ENCODE results near the gene KLK14. TPM values are rescaled to one million over a fixed set of nuclear protein-coding genes. Genes with fewer than 3 reads are reported as not detected.

The KLK14 gene
- total RNA-seq, 1 experiment from 2014 or later = 0.76 TPM

DNA sequence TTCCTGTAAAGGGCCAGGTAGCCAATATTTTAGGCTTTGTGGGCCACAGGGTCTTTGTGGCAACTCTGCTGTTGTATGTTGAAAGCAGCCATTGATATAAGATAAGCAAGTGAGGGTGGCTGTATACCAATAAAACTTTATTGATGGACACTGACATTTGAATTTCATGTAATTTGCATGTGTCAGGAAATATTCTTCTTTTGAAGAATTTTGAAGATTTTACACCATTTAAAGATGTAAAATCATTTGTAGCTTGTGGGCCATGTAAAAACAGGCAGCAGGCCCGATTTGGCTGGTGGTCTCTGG is 27.9 kb upstream of the KLK14 start (continued):
- no peak for TF ChIP-seq CEBPB (IDR thresholded peaks at IDR 0.05; ENCODE audit: low read depth)

DNA sequence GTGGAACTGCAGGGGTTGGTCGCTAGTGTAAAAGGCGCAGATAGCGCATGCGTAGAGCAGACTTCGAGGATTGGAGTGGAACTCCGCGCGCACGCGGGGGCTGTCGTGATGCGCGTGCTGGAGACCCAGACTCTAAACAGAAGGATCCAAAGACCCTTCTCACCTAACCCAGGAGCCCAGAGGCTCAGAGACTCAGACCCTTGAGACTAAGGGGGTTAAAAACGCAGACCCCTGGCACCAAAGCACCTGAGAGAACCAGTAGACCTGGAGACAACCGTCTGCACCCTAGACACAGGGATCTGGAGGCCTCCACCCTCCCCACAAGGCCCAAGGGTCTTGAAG is 26.1 kb upstream of the KLK14 start:
- no peak overlapping the region for H3K27ac ChIP-seq (ENCODE audit: low read depth, low read length)
- DNase-seq (ENCODE audit: low read depth, low spot score) (no peak), ATAC-seq (peak; percentile 9)
- H3K27me3 ChIP-seq (ENCODE audit: insufficient read depth, low read length) = no peaks in the 10 kb centered on the region; the same call in 1 of the 2 replicates
- peak overlapping the region; percentile 97 for H3K4me2 ChIP-seq (ENCODE audit: low read length)
- H3K79me2 ChIP-seq (ENCODE audit: insufficient read depth, low read length) = peaks cover 34% of the 10 kb centered on the region
- peak overlapping the region; percentile 91 for H2AFZ ChIP-seq (ENCODE audit: low read depth, low read length, poor library complexity, severe bottlenecking)
- ChIA-PET POLR2A (no interaction called here), RAD21 (ENCODE audit: low non-redundant PET in 1 of 2, low total read pairs in 2 of 2, uncharacterized antibody in 2 of 2, unreplicated experiment in 2 of 2) (no interaction called here), CTCF (no interaction called here)
- peaks cover 0 to 6% of the 10 kb centered on the region in 2 experiments; a peak in 2 of 4 replicates for H3K36me3 ChIP-seq (ENCODE audit: control insufficient read depth in 1 of 2, insufficient read depth in 2 of 2, low read length in 2 of 2)
- no TSS peak for BruUV-seq (replicated peaks)
- H3K4me1 ChIP-seq (ENCODE audit: control insufficient read depth in 1 of 2, insufficient read depth in 2 of 2, low read length in 2 of 2) = peaks cover 19 to 37% of the 10 kb centered on the region in 2 experiments
- no peaks in the 10 kb centered on the region for H3K9me2 ChIP-seq (ENCODE audit: insufficient read depth)
- no peaks in the 10 kb centered on the region for H3K9me3 ChIP-seq (ENCODE audit: control insufficient read depth in 1 of 2, insufficient read depth in 1 of 2, low read depth in 1 of 2, low read length in 2 of 2)
- no peak for TF ChIP-seq SRF (IDR thresholded peaks at IDR 0.05; ENCODE audit: low read depth)
- no peak for TF ChIP-seq FOSL1 (IDR thresholded peaks at IDR 0.05; ENCODE audit: low read depth)
- no peak for TF ChIP-seq CBX3 (IDR thresholded peaks at IDR 0.05; ENCODE audit: low read depth)
- peak overlapping the region; percentile 93 to 95 for H3K4me3 ChIP-seq (replicated peaks in 1 of 2; ENCODE audit: low read depth in 1 of 2, low read length in 2 of 2)
- peak overlapping the region; percentile 70 for H3K9ac ChIP-seq (ENCODE audit: low read length)
- intact Hi-C loops (cut with micrococcal nuclease) = no loop called here
- H4K20me1 ChIP-seq (ENCODE audit: insufficient read depth) = no peaks in the 10 kb centered on the region

GRCh38 chr19:51108066-51108804 is 25.5 kb upstream of the KLK14 start, which contains the start of gene CTU1:
CTU1 (minus strand) TSS chr19:51108409; CDS start chr19:51104569, 3,840 bp downstream.
- no TSS peak for BruUV-seq (replicated peaks)

More at GRCh38 chr19:51108066-51108804, 25.5 kb upstream of the KLK14 start, which contains the start of gene CTU1:
- RAD21 ChIA-PET (ENCODE audit: low non-redundant PET in 1 of 2, low total read pairs in 2 of 2, uncharacterized antibody in 2 of 2, unreplicated experiment in 2 of 2) = no interaction called here
- H3K9ac ChIP-seq (ENCODE audit: low read length) = peak within 1 kb of the TSS; percentile 70
- H3K4me1 ChIP-seq (ENCODE audit: control insufficient read depth in 1 of 2, insufficient read depth in 2 of 2, low read length in 2 of 2) = peaks cover 19 to 37% of the 10 kb centered on the region in 2 experiments
- intact Hi-C loops (cut with micrococcal nuclease) = no loop called here
- H2AFZ ChIP-seq (ENCODE audit: low read depth, low read length, poor library complexity, severe bottlenecking) = peak within 1 kb of the TSS; percentile 91
- H3K9me2 ChIP-seq (ENCODE audit: insufficient read depth) = no peaks in the 10 kb centered on the region
- H3K9me3 ChIP-seq (ENCODE audit: control insufficient read depth in 1 of 2, insufficient read depth in 1 of 2, low read depth in 1 of 2, low read length in 2 of 2) = no peaks in the 10 kb centered on the region
- ATAC-seq (peak; percentile 93), DNase-seq (ENCODE audit: low read depth, low spot score) (peak; percentile 99)
- H3K27ac ChIP-seq (ENCODE audit: low read depth, low read length) = peak within 1 kb of the TSS; percentile 44
- peak within 1 kb of the TSS; percentile 97 for H3K4me2 ChIP-seq (ENCODE audit: low read length)
- peaks cover 34% of the 10 kb centered on the region for H3K79me2 ChIP-seq (ENCODE audit: insufficient read depth, low read length)
- H3K4me3 ChIP-seq (replicated peaks in 1 of 2; ENCODE audit: low read depth in 1 of 2, low read length in 2 of 2) = peak within 1 kb of the TSS; percentile 93 to 95
- H3K27me3 ChIP-seq (ENCODE audit: insufficient read depth, low read length) = no peaks in the 10 kb centered on the region; the same call in 1 of the 2 replicates
- CTCF ChIA-PET = no interaction called here
- TF ChIP-seq ELF1 (IDR thresholded peaks at IDR 0.05; ENCODE audit: borderline replicate concordance, low read depth) (peak; percentile 95), SIN3A (IDR thresholded peaks at IDR 0.05; ENCODE audit: low read depth) (peak; percentile 28; the same call in 1 of the 2 replicates), YY1 (IDR thresholded peaks at IDR 0.05; ENCODE audit: extremely low read depth, insufficient replicate concordance, low read depth, low read length) (peak; percentile 64), EZH2phosphoT487 (IDR thresholded peaks at IDR 0.05; ENCODE audit: borderline replicate concordance) (no peak), ZFX (IDR thresholded peaks at IDR 0.05) (peak; percentile 87), EGR1 (IDR thresholded peaks at IDR 0.05; ENCODE audit: low read depth) (no peak), POLR2AphosphoS5 (IDR thresholded peaks at IDR 0.05; ENCODE audit: low read depth, low read length) (peak; percentile 82), POLR2A (IDR thresholded peaks at IDR 0.05; ENCODE audit: borderline replicate concordance, extremely low read depth, insufficient read depth, insufficient read length) (peak; percentile 60)
- TF ChIP-seq, protein P1, sequence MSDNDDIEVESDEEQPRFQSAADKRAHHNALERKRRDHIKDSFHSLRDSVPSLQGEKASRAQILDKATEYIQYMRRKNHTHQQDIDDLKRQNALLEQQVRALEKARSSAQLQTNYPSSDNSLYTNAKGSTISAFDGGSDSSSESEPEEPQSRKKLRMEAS (IDR thresholded peaks at IDR 0.05) = peak; percentile 93
- TF ChIP-seq, protein P2, sequence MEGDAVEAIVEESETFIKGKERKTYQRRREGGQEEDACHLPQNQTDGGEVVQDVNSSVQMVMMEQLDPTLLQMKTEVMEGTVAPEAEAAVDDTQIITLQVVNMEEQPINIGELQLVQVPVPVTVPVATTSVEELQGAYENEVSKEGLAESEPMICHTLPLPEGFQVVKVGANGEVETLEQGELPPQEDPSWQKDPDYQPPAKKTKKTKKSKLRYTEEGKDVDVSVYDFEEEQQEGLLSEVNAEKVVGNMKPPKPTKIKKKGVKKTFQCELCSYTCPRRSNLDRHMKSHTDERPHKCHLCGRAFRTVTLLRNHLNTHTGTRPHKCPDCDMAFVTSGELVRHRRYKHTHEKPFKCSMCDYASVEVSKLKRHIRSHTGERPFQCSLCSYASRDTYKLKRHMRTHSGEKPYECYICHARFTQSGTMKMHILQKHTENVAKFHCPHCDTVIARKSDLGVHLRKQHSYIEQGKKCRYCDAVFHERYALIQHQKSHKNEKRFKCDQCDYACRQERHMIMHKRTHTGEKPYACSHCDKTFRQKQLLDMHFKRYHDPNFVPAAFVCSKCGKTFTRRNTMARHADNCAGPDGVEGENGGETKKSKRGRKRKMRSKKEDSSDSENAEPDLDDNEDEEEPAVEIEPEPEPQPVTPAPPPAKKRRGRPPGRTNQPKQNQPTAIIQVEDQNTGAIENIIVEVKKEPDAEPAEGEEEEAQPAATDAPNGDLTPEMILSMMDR (IDR thresholded peaks at IDR 0.05 in 2 of 3, conservative IDR thresholded peaks at IDR 0.05 in 1 of 3; ENCODE audit: borderline replicate concordance in 1 of 3, insufficient read depth in 1 of 3, low read depth in 2 of 3, low read length in 2 of 3) = no peak
- peaks cover 0 to 6% of the 10 kb centered on the region in 2 experiments; a peak in 2 of 4 replicates for H3K36me3 ChIP-seq (ENCODE audit: control insufficient read depth in 1 of 2, insufficient read depth in 2 of 2, low read length in 2 of 2)
- POLR2A ChIA-PET = no interaction called here
- no peaks in the 10 kb centered on the region for H4K20me1 ChIP-seq (ENCODE audit: insufficient read depth)

All from HCT116 (cell line).